IPS-NIHi7 (cell line): ENCODE measurements around the gene SORCS2.

Experiments
- DNase-seq: peaks from one replicate; pipeline ENCODE4 v3.0.0; 2012; ENCODE audit warnings: mixed read lengths; ENCODE audit errors: extremely low spot score

Gene SORCS2

DNA sequence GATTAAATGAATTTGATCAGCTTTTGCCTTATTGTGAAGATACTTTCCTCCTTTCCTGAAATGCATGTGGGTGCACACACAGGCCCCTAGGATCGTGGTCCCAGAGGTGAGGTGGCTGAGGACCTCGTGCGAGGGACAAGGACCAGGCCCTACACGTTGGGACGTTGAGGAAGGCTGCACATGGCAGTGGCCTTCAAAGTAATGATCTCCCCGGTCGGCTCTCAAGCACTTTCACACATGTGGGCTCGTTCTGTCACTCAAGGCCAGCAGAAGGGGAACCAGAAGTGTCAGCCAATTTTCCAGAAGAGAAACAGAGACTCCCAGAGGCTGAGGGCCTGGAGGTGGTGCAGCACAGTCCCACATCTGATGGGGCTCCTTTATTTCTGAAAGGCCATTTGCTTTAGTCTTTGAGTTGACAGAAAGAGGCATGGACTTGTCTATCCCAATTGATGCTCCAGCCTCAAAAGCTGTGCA is 550.5 kb downstream of the SORCS2 start:
- DNase-seq = no peak

DNA sequence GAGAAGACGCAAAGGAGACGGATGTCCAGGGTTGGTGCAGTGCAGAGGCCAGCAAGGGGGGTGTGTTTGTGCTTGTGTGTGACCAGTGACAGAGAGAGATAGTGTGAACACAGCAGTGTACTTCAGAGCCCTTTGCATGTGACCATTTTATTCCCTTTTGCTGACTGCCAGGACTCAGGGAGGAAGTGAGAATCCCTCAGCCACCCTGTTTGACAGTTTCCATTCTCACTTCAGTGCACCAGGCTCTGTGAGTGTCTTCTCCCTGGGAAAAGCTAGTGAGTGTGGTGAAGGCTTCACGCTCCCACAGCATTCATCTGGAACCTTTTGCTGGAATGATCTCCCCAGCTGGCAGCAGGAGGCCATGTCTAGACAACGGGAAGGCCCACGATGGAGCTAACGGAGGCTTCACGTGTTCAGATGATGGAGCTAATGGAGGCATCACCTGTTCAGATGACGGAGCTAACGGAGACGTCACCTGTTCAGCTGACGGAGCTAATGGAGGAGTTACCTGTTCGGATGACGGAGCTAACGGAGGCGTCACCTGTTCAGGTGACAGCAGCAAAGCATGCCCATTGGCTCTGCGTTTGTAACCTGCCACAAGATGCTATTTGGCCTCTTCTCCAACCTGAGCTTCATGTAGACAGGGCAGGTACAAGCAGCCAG is 551.9 kb downstream of the SORCS2 start:
- DNase-seq = no peak

DNA sequence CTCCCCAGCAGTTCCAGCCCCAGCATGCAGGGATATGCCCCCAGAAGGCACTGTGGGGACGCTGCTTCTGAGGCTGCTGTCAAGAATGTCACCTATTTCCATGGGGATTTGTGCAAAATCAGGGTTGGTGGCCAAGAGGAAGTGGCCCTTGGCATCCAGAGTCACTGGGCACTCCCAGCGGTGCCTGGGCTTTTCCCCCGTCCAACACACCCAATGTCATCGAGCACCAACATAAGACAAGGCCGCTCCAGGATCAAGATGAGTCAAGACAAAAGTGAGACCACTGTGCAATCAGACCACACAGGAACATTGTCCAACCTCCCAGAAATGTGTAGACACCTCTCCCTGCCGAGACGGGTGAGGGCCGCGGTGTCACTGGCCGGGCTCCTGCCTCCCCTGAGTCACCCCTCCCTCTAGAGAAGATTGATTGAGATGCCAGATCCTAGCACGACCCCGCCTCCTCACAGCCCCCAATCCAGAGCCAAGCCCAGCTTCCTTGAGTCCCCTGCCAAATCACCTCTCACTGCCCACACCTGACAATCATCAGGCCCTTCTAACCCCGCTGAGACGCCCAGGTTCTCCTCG is 553.1 kb downstream of the SORCS2 start:
- no peak for DNase-seq

DNA sequence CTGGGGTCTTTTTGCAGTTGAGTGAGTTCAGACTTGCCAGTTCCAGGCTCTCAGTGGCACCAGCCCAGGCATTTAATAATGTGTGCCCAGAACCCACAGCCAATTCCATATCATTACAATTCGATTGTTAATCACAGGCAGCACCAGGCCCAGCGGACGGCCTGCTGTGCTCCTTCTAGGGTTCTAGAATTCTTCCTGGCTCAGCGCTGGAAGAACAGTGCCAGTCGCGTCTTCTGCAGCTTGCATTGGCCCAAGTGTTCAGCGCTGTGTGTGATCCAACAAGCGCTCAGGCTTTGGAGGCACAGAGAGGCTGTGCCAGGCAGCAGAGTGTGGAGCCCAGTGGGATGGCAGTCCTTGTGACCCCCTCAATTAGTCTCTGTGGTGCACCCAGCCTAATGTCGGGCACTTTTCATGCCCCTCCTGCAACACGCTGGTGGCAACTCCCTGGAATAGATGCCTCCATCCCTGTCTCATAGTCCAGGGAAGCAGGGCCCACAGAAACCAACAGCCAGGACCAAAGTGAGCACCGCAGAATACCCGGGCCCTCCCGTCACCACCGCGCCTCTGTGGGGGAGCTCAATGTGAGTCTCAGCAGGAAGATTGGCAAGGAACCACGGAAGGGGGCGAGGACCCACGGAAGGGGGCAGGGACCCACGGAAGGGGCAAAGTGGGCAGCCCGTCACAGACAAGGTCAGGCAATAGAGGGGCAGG is 554.2 kb downstream of the SORCS2 start:
- DNase-seq = no peak

DNA sequence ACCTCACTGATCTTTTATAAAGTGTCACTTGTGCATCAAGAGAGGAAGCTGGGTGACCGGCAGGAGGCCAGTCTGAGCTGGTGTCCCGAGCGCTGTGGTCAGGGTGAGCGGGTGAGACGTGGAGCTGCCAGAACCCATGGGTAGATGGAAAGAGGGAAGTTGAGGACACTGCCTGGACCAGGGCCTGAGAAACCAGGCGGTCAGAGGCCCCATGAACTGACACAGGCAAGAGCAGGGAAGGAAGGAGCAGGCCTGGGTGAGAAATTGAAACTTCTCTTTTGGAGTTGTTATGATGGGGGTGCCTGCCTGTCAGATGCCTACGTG is 554.7 kb downstream of the SORCS2 start:
- DNase-seq = no peak

DNA sequence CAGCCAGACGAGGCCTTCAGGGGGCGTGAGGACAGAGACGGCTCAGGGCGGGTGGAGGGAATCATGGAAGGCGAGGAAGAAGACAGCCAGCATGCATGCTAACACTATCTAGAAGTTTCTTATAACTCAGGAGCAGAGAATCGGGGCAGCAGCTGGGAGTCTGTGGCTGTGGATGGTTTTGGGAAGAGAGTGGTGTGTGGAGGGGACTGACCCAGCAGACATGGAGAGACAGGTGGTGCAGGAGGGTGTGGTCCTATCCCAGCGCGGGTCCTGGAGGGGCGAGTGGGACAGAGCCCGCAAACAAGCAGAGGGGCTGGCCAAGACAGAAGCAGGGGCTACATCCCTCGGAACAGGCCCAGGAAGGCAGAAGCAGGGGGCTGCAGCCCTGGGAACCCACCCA is 555.2 kb downstream of the SORCS2 start:
- no peak for DNase-seq

DNA sequence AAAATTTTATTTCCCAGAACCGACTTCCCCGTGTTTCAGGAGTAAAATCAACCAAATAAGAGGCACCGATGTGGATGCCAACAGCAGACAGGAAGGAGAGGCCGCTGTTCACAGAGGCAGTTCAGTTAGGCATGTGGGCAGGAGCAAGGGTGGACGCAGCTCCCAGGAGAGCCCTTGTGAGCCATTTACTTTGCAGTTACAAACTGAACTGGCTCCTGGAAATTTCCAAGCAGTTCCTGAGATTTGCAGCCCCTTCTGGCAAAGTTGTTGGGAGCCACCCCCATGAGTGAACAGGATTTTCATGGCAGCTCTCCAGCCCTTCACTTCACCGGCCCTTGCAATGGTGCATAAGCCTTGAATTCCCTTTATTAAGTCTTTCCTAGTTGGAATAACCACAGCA is 558.2 kb downstream of the SORCS2 start:
- no peak for DNase-seq

DNA sequence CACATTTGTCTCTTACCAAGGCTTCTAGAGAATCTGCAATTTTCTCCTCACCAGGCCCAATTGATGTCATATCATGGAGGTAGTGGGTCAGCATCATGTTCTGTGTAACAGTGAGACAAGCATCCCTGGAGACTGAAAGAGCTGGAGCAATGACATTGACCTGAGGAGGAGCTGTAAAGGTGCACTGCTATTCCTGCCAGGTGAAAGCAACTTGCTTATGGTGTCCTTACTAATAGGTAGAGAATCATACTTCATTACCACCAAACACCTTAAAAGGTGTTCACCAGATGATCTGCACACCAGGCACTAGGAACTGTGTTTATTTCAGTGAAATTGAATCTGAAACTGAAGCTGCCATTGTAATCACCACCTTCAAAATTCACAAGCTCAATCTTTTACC is 558.6 kb downstream of the SORCS2 start:
- DNase-seq = no peak

DNA sequence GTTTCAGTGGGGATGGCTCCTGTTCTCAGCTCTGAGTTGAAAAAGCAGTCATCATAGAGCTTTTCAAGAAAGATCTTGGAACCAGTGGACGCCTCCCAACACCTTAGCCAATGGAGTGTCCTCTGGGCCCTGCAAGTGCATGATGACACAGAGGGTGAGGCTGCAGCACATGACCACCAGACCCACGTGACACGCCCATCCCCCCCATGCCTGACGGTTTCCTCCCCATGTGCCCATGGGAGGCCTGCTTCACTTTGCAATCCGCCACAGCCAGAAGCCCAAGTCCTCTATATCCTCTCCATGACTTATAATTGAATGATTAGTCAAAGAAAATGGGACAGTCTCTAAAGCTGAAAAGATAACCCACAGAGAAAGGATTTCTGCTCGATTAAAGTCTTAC is 560.3 kb downstream of the SORCS2 start:
- no peak for DNase-seq

DNA sequence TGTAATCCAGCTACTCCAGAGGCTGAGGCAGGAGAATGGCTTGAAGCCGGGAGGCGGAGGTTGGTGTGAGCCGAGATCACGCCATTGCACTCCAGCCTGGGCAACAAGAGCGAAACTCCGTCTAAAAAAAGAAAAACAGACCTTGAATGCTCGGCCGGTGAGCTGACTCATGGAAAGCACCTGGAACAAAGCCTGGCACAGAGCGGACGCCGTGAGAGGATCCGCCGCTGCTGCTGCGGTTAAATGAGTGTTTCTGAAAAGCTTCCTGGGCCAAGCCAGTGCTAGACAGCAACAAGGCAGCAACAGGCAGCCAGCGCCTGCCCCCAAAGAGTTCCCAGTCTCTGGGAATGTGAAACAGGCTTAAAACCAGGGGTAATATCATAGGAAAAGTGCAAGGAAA is 560.9 kb downstream of the SORCS2 start:
- no peak for DNase-seq

DNA sequence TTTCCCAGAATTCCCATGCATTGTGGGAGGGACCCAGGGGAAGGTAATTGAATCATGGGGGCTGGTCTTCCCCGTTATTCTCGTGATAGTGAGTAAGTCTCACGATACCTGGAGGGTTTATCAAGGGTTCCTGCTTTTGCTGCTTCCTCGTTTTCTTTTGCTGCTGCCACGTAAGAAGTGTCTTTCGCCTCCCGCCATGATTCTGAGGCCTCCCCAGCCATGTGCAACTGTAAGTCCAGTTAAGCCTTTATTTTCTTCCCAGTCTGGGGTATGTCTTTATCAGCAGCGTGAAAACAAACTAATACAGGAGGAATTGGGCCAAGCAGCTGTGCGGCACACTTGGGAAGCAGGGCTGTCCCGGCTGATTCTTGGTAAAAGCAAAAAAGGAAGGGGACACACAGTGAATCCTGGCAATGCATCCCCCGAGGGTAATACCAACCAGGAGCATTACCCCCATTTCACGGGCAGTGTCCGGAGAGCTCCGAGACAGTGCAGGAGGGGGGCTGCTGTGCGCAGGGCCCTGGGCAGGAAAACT is 561.7 kb downstream of the SORCS2 start:
- no peak for DNase-seq

DNA sequence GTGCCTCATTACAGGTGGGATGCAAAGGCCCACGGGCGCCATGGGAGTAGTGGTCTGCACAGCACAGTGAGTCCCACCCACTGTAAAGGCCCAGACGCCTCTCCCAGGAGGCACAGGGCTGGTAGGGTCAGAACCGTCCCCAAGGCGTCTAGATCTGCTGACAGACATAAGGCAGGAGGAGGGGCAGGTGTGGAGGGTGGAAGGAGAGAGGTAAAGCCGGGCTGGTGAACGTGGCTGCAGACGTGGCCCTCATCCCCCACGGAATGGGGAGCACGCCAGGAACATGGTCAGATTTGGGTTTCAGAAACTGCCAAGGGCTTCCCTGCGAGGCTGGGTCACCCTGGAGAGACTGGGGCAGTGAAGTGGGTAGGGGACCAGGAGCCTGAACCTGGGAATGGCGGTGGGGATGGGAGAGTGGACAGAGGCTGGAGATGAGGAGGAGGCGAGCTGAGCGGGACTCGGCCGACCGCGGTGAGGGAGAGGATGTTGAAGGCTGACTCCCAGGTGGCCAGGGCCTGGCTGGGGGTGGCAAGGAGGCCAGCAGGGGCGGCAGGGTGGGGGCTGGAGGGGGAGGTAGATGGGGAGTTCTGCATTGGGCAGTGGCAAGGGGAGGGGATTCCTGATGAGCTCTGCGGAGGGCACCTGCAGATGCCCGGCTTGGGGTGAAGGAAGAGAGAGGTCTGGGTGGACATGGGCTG is 562.4 kb downstream of the SORCS2 start:
- DNase-seq = no peak

DNA sequence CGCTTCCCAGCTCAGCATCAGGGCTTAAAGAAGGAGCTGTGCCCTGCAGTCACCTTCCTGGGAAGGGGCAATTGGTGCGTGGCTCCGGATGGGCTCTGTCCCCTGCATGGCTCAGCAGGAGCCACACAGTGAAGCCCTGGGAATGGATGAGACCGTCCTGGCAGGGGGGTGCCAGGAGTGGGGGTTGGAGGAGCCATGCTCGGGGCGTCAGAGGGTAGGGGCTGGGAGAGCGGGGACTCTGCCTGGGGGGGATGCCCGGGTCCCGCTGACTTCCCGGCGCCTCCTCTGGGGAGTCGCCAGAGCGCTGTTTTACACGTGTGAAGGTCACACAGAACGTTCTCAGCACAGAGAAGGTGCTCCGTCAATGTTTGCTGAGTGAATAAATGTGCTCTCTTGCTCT is 563.2 kb downstream of the SORCS2 start:
- DNase-seq = no peak

DNA sequence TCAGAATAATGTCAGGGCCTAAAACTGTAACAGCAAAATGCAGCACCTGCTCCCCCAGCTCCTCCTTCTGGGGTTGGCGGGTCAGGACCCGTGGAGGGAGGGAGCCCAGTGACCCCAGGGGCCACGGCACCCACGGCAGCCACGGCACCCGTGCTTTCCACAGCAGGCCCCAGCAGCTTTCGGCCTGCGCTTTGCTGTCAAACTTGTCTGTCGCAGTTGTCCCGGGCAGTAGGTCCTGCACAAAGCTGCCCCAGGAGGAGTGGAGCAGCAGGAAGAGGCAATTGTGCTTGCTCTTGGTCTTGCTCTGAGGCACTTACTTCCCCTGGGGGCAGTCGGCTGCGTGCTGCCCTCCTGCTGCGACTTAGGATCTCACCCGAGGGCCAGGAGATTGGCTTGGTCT is 563.7 kb downstream of the SORCS2 start:
- no peak for DNase-seq

DNA sequence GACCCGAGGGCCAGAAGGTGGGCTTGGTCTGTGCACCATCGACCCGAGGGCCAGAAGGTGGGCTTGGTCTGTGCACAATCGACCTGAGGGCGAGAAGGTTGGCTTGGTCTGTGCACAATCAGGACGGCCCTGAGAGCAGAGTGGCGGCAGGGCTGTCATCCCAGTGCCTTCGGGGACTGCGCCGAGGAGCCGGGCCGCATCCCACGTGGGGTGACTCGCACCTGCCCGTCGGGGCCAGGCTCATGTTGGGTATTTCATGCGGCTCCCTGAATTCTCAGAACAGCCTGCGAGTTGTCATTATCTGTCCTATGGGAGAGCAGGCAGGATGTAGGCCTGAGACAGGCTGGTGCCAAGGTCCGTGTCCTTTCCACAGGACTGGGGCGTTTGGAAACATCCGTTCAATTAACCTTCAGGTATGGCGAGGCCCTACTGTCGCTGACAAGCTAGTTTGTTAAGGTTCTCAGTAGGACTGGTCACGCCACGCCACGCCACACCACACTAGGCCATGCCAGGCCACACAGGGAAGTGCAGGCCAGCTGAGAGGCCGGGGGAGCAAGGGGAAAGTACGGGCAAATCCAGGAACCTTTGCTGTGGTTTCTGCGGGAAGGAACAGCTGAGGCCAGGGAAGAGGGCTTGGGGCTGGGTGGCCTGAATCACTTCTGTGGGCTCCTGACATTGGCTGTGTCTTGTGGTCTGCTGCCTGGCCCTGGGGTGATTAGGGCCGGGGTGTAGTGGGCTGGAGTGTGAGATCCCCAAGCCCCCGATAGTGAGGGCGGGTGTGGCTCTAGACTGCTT is 564.4 kb downstream of the SORCS2 start:
- no peak for DNase-seq

DNA sequence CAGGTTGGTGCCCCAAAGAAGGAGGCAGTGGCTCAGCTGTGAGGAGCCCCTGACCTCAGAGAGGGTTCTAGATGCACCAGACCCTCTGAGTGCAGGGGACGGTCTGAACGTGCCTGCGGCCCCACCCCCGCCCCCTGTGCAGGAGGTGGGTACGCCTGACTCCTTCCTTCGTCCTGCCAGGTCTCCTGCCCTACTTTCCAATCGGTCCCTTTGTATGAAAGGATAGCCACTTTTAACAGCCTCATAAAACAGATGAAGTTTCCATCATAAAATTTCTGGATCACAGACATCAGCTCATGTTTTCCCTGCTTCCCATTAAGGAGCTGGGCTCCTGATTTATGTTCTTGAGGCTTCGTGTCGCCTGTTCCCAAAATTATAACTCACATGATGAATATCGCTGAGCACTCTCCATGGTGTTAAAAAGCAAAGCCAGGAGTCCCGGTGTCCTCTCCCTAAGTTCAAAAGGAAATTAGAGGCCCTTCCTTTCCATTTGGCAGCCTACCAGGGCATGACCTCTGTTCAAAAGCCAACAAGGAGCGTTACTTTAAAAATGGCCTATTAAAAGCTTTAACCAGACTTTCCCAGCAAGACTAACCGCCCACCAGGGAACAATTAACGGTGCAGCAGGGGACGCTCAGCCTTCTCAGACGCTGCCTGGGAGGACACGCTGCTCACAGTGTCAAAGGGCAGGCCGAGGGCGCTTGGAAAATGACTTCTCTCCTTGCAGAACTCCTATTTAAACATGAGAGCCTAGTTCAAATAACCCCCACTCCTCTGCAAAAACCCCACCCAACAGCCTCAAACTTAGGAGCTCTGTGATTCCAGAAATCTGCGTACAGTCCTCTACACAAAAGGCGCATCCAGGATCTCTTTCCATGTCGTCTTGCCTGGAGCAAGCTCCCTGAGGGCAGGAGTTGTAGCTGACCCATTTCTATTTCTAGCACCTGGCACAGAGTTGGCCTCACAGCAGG is 565.4 kb downstream of the SORCS2 start:
- no peak for DNase-seq

DNA sequence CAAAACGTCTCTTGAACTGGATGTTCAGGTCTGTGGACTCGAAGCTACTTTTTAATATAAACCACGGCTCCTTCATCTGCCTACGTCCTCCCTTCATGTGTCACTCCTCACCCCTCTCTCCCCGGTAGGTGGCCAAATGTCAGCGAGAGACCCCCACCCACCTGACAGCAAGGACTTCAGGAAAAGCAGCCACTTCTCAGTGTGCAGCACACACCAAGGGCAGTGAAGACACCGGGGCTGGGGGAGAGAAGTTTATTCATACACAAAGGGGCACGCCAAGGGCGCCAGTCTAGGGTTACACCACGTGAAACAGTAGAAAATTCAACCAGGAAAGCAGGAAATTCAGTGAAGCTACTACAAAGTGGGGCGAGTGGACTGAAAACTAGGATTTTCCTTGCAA is 566.1 kb downstream of the SORCS2 start:
- DNase-seq = no peak

DNA sequence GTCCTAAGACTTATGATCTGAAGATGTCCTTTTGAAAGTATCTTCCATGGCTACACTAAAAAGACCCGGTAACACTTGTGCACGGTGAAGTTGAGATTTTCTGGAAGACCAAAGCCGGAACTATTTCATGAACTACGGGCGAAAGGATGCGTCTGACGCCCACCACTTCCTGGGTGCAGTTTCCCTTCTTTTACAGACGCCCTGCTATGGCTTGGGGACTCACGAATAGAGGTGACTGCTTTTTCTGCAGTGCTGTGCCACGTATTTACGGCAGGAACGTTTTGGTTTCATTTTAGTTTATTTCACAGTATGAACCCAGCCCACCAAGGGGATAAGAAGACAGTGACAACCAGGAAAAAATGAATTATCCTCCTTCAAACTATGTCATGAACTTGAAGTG is 566.9 kb downstream of the SORCS2 start:
- no peak for DNase-seq

DNA sequence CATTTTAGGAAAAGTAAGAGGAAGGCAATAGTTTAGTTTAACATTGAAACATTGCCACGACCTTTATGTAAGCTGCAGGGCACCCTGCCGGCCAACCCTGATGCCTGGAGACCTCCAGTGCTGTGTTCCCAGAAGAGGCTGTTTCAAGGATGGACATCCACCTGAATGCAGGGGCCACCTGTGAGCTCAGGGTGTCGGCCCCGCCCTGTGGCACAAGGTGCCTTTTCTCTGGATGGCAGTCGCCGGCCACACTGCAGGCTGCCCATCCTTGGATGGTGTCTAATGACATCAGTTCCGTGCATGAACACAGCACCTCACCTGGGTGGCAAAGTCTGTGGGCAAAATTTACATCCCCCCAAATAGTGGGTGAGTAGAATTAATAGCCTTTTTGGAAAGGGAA is 567.3 kb downstream of the SORCS2 start:
- DNase-seq = no peak

DNA sequence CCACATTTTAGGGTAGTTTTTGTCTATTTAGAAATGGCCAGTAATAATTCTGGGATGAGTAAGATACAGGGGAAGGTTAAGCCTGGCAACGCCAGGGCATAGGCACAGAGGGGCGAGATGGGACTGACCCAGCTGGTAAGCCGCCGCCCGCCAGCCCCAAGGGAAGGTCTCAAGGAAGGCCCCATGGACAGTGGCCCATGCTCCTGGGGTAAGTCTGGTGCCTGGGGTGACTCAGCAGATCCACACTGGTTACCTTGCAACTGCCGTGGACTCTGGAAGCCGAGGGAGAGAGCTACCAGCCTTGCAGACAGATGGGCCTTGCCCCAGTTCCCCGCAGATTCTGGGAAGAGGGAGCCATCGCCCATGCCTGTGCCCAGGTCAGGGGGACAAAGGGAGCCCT is 567.9 kb downstream of the SORCS2 start:
- DNase-seq = no peak

DNA sequence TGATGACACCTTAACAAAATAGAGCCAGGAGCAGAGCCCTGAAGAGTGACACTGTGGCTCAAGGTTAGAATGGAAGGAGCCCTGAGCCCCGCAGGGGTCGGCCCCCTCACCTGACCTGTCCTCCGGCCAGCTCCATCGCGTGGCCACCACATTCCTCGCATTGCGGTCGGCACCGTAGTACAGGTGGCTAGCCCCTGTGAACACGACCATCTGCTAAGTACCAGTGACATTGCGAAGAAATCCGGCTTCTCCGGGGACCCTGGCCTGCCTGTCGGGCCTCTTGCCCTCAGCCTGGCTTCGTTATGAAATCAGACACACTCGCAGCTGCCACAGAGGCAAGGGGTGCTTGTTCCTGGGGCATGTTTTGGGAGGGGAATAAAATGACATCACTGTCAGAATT is 568.4 kb downstream of the SORCS2 start:
- DNase-seq = no peak
